RPMI8226 (cell line): Measurements from ENCODE around the gene GABRB3.

Experiments used
- DNase-seq: peaks from one replicate; pipeline ENCODE4 v3.0.0-alpha.2; 2015

GABRB3 gene

GRCh38 chr15:26525096-26525495, 247.8 kb downstream of the GABRB3 start:
- DNase-seq, result no peak

DNA sequence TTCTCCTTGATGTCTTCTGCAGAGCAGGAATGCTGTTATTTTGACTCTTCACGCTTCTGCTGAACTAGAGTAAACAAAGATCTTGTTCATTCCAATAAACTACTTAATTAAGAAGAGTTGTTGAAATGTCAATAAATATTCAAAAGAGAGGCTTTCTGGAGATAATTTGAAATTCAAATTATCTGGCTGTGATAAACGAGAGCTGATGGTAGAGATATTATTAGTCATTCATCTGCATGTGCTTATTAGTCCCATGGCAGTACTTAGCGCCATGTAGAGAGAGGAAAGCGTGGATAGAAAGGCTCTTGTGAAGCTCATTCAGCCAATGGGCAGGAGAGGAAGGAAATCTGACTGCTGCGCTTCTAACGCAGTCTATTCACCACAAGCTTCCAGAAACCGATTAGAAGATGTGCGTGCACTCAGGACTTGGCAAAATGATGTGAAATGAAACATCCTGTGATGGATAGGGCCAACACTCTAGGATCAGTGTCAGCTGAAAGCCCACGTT, 251.1 kb downstream of the GABRB3 start:
- DNase-seq, result no peak

- DNase-seq, result no peak
Observed at GRCh38 chr15:26521130-26521529, 251.7 kb downstream of the GABRB3 start.

- no peak for DNase-seq
Observed at GRCh38 chr15:26518885-26519284, 254.0 kb downstream of the GABRB3 start.

DNA sequence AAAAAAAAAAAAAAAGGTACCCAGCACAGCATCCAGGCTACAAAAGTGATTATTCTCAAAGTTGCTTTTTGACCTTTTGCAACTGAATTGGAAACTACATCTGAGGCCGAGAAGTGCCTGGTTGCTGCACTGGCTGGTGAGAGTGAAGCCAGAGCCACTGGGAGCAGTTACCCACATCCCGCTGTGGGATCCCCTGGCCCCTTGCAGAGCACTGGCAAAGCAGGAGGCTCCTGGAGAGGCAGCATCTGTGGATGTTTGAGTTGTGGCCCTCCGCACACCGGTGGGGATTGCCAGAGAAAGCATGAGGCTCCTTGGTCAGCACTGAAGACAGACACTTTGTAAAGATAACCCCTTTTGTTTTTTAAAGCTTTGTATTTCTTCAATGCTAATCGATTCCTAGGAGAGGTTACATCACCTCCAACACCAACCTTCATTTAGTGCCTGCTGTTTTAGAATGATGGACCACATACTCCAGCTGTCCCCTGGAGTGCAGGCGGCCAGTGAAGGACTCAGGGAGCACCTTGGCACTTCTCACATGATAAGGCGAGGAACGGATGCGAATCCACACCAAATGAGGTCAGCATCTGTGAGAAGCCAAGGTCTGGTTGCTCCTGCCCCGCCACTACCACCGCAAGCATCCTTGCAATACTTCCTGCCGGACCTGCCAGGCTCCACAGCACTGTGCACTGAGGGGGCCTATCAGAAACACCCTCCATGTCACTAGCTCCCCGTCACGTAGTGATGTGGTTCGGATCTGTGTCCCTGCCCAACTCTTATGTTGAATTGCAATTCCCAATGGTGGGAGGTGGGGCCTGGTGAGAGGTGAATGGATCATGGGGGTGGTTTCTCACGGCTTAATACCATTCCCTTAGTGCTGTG, 256.5 kb downstream of the GABRB3 start:
- no peak for DNase-seq

DNA sequence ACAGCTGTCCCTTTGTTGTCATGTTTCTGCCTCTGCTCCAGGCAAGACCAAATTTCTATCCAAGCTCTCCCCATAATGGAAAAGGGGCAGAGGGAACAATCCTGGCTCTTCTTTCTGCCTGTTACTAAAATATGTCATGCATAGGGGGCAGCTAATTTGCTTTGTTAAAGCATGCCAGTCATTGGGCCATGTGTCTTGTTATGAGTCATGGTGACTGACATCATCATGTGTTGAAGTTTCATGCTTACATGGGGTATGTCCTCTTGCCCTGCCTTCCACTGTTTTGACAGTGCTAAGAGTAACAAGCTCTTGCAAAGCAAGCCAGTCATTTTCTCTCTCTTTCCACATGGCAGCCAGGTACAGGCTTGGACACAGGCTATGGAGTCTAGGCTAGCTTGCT, 268.9 kb downstream of the GABRB3 start:
- no peak for DNase-seq
